ENCODE measurements around the gene HAUS8.
A peak's percentile ranks its signal among the peaks of the same experiment; 100 is the strongest.

Gene HAUS8

DNA sequence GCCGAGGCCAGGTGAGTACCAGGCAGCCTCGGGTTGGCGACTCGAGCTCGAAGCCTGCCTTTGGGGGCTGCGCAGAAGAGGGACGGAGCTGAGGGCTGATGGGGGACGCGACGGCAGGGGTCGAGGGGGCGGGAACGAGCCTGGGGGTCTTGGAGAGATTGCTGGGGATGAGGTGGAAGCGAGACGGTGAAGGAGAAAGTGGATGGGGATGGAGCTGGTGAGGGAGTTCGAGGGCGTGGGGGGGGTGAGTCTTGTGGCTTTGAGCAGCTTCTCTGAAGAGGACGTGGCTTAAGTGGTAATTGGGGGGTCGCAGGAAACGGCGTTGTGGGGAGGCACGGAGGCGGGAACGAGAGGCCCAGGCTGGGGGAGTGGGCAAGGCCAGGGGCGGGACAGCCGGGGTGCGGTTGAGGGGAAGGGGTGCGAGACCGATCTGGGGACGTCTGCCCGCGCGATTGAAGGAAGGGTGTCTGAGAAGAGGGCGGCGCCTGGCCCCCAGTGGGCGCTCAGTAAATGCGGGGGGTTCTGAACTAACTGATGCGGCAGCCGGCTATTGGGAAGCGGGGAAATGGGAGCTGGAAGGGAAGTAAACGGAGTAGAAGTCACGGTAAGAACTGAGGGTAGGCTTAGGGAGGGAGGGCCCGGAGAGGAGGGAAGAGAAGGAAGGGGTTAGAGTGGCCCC, 751 bp upstream of the HAUS8 start:
- no peak for DNase-seq (ENCODE audit: low spot score)

- DNase-seq (ENCODE audit: low spot score), result no peak
Measured at GRCh38 chr19:17074634-17075034, 618 bp downstream of the HAUS8 start.

GRCh38 chr19:17073869-17074633, 1.2 kb downstream of the HAUS8 start:
- DNase-seq (ENCODE audit: low spot score), result no peak

- no peak for DNase-seq (ENCODE audit: low spot score)
Measured at GRCh38 chr19:17070912-17071311, 4.3 kb downstream of the HAUS8 start.

- DNase-seq (ENCODE audit: low spot score), result no peak
Measured at GRCh38 chr19:17070421-17070820, 4.8 kb downstream of the HAUS8 start.

DNA sequence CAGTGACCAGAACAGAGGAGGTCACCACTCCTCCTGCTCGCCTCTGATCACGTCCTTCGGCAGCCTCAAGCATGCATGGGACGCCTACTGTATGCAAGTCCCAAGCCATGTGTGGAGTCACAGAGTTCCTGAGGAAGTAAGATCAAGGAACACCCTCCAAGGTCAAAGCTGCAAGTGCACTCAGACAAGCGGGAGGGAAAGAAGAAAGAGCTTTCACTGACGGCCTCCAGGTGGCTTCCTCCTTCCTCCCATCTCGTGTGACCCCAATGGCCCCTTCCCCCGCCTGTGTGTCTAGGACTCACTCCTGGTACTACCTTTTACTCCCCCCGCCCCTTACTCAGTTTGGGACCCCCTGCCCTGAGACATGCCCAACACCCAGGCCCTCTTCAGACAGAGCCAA, 6.1 kb downstream of the HAUS8 start:
- DNase-seq (ENCODE audit: low spot score), result no peak

DNA sequence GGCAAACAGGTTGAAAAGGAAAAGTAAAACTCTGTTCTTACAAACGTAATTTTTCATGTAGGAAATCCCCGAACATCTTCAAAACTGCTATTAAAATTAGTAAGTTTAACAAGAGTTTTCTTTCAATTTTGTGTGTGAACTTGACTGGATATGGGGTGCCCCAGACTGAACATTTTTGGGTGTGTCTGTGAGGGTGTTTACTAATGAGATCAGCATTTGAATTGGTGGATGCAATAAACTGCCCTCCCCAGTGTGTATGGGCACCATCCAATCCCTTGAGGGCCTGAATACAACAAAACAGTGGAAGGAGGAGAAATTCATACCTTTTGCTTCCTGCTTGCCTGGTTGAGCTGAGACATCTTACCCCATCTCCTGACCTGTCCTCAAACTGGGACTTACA, 11.8 kb downstream of the HAUS8 start:
- DNase-seq (ENCODE audit: low spot score), result no peak

DNA sequence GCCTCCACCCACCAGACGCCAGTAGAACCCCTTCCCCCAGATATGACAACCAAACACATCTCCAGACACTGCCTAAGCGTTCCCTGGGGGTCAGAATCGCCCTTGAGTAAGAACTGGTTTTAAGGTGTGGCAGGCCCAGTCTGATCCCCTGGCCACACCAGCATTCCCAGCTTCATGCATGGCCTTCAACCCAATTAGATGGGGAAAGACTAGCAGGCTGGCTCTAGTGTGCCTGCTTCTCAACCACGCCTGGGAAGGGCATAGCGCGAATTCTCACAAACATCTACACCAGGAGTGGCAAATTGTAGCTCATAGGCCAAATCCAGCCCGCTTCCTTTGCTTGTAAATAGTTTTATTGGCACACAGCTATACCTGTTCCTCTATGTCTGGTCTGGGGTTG, 13.6 kb downstream of the HAUS8 start:
- no peak for DNase-seq (ENCODE audit: low spot score)

- DNase-seq (ENCODE audit: low spot score), result no peak
Measured at GRCh38 chr19:17061205-17061604, 14.0 kb downstream of the HAUS8 start.

DNA sequence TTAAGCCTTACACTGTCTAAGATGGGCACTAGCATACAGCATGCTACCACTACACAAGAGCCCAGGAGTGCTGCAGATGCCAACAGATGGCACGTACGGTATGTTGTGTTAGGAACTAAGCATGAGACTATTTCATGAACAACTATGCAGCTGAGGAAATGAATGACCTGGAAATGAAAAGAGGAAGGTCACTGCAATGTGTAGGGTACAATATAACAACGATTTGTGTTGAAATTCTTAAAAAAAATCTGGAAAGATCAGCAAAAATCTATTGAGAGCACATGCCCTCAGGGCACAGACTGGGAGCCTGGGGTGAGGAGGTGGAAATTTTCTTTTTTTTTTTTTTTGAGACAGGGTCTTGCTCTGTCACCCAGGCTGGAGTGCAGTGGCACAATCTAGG, 14.4 kb downstream of the HAUS8 start:
- no peak for DNase-seq (ENCODE audit: low spot score)

GRCh38 chr19:17058236-17058635, 17.0 kb downstream of the HAUS8 start:
- DNase-seq (ENCODE audit: low spot score), result no peak

- DNase-seq (ENCODE audit: low spot score), result no peak
Measured at GRCh38 chr19:17055636-17056035, 19.6 kb downstream of the HAUS8 start.

DNA sequence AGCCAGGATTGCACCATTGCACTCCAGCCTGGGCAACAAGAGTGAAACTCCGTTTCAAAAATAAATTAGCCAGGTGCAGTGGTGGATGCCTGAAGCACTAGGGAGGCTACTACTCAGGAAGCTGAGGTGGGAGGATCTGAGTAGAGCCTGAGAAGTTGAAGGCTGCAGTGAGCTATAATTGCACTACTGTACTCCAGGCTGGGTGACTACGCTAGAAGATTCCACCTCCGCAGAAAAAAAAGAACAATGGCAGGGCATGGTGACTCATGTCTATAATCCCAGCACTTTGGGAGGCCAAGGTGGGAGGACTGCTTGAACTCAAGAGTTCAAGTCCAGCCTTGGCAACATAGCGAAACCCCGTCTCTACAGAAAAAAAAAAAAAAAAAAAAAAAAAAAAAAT, 20.5 kb downstream of the HAUS8 start:
- no peak for DNase-seq (ENCODE audit: low spot score)

- peak; percentile 26 for DNase-seq (ENCODE audit: low spot score)
Measured at GRCh38 chr19:17052439-17052838, 22.8 kb downstream of the HAUS8 start.

- DNase-seq (ENCODE audit: low spot score), result no peak
Measured at GRCh38 chr19:17049711-17050280, 25.5 kb downstream of the HAUS8 start.

- DNase-seq (ENCODE audit: low spot score), result no peak
Measured at GRCh38 chr19:17048885-17049453, 26.3 kb downstream of the HAUS8 start.

- no peak for DNase-seq (ENCODE audit: low spot score)
Measured at GRCh38 chr19:17045907-17046502, 29.2 kb downstream of the HAUS8 start.

DNA sequence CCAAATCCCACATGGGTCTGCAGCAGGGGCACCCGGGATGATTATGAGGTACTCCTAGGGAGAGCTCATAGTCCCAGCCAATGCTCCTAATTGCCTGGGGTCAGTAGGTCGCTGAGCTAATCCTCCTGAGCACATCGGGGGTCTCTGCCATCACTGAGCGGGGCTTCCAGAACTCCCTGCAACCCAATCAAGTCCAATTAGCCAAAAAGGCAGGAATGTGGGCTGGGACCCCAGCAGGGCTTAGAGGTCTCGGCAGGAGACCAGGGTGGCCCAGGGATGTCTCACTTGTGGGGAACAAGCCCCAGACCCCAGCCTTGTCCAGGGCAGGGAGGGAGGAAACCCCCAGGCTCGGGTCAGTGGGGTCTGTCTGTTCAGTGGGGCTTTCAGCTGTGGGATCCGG, 31.5 kb downstream of the HAUS8 start:
- no peak for DNase-seq (ENCODE audit: low spot score)

GRCh38 chr19:17041976-17042375, 33.3 kb downstream of the HAUS8 start:
- DNase-seq (ENCODE audit: low spot score), result no peak

- no peak for DNase-seq (ENCODE audit: low spot score)
Measured at GRCh38 chr19:17037966-17038500, 37.2 kb downstream of the HAUS8 start.

DNA sequence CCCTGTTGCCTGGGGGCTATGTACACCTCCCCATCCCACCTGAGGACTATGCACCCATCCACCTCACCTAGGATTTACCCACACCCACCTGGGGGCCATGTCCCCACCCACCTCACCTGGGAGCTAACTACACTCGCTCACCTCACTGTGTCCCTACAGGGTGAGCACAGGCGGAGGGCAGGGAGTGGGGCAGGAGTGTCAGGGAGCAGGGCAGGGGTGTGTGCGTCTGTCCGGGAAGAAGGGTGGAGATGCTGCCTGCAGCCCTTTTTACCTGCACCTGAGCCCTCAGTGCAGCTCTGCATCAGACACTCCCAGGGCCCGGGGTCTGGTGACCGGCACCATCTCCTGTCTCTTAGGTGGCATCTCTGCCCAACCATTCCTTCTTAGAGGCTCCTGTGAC, 38.1 kb downstream of the HAUS8 start:
- DNase-seq (ENCODE audit: low spot score), result no peak

- no peak for DNase-seq (ENCODE audit: low spot score)
Measured at GRCh38 chr19:17036640-17037039, 38.6 kb downstream of the HAUS8 start.
